Dermis blood vessel endothelial cell (primary cell): ENCODE data around the gene GPC5. TPM values are rescaled to one million over a fixed set of nuclear protein-coding genes. Genes with fewer than 3 reads are reported as not detected.

Experiments used
- DNase-seq: peaks from one replicate; pipeline ENCODE4 v3.0.0; 2010
- total RNA-seq: library from RNA; depleted of rRNA; stranded (reverse); fragments of >200 nt; gene quantifications from 2 replicates; pipeline ENCODE4 v1.2.3, GENCODE V29; 2014

Gene GPC5
- total RNA-seq, 1 donor from 2014 or later, result 0.34 TPM

GRCh38 chr13:91540158-91540736 is 141.8 kb downstream of the GPC5 start:
- DNase-seq, result no peak

GRCh38 chr13:91544723-91545122 is 146.3 kb downstream of the GPC5 start:
- DNase-seq, result no peak

- DNase-seq, result no peak
Observed at GRCh38 chr13:91546900-91547299, 148.5 kb downstream of the GPC5 start.

GRCh38 chr13:91553584-91553983 is 155.2 kb downstream of the GPC5 start:
- no peak for DNase-seq

- DNase-seq, result no peak
Observed at GRCh38 chr13:91554101-91554500, 155.7 kb downstream of the GPC5 start.

GRCh38 chr13:91557328-91558090 is 159.1 kb downstream of the GPC5 start:
- no peak for DNase-seq

GRCh38 chr13:91563799-91564198 is 165.4 kb downstream of the GPC5 start:
- DNase-seq, result no peak

GRCh38 chr13:91564396-91564795 is 166.0 kb downstream of the GPC5 start:
- DNase-seq, result no peak

GRCh38 chr13:91565296-91565695 is 166.9 kb downstream of the GPC5 start:
- DNase-seq, result no peak

GRCh38 chr13:91567485-91568207 is 169.2 kb downstream of the GPC5 start:
- no peak for DNase-seq

- no peak for DNase-seq
Observed at GRCh38 chr13:91571681-91572080, 173.3 kb downstream of the GPC5 start.

- DNase-seq, result no peak
Observed at GRCh38 chr13:91572439-91572838, 174.0 kb downstream of the GPC5 start.

GRCh38 chr13:91572944-91573598 is 174.7 kb downstream of the GPC5 start:
- no peak for DNase-seq

GRCh38 chr13:91574766-91575165 is 176.3 kb downstream of the GPC5 start:
- DNase-seq, result no peak

GRCh38 chr13:91576590-91576989 is 178.2 kb downstream of the GPC5 start:
- DNase-seq, result no peak

- DNase-seq, result no peak
Observed at GRCh38 chr13:91579320-91579719, 180.9 kb downstream of the GPC5 start.

GRCh38 chr13:91580749-91581148 is 182.3 kb downstream of the GPC5 start:
- DNase-seq, result no peak

GRCh38 chr13:91586609-91587008 is 188.2 kb downstream of the GPC5 start:
- DNase-seq, result no peak

GRCh38 chr13:91588541-91588940 is 190.1 kb downstream of the GPC5 start:
- no peak for DNase-seq

- DNase-seq, result no peak
Observed at GRCh38 chr13:91592056-91593014, 193.9 kb downstream of the GPC5 start.

- no peak for DNase-seq
Observed at GRCh38 chr13:91593456-91593855, 195.0 kb downstream of the GPC5 start.

- no peak for DNase-seq
Observed at GRCh38 chr13:91594061-91594460, 195.6 kb downstream of the GPC5 start.
